Stomach smooth muscle (tissue), 2 donors: ENCODE results near the gene ANAPC16.

Source experiments
- H3K27ac ChIP-seq: one replicate; pipeline ENCODE4 v1.7.0; 2013; ENCODE audit warnings: mild to moderate bottlenecking, low read length, inconsistent platforms
- H3K27me3 ChIP-seq, 2 donors: one replicate each; pipeline ENCODE4 v1.7.0; 2013; ENCODE audit warnings: low read length in 2 of 2; ENCODE audit not compliant: insufficient read depth in 2 of 2, control insufficient read depth in 1 of 2
- H3K36me3 ChIP-seq, 2 donors: one replicate each; pipeline ENCODE4 v1.7.0; 2013; ENCODE audit warnings: low read length in 2 of 2; ENCODE audit not compliant: control insufficient read depth in 2 of 2, insufficient read depth in 2 of 2
- H3K4me1 ChIP-seq: one replicate; pipeline ENCODE4 v1.7.0; 2013; ENCODE audit warnings: low read length; ENCODE audit not compliant: control insufficient read depth, insufficient read depth
- H3K4me3 ChIP-seq, 2 donors: one replicate each; pipeline ENCODE4 v1.7.0; 2013; ENCODE audit warnings: low read length in 2 of 2
- H3K9ac ChIP-seq, 2 donors: one replicate each; pipeline ENCODE4 v1.7.0; 2013; ENCODE audit warnings: low read length in 2 of 2, mild to moderate bottlenecking in 1 of 2
- H3K9me3 ChIP-seq, 2 donors: one replicate each; pipeline ENCODE4 v1.7.0; 2013; ENCODE audit warnings: low read length in 2 of 2; ENCODE audit not compliant: control insufficient read depth in 2 of 2
- donor health status: healthy.
- donor health status: Pancreatic carcinoma.

The ANAPC16 gene

DNA sequence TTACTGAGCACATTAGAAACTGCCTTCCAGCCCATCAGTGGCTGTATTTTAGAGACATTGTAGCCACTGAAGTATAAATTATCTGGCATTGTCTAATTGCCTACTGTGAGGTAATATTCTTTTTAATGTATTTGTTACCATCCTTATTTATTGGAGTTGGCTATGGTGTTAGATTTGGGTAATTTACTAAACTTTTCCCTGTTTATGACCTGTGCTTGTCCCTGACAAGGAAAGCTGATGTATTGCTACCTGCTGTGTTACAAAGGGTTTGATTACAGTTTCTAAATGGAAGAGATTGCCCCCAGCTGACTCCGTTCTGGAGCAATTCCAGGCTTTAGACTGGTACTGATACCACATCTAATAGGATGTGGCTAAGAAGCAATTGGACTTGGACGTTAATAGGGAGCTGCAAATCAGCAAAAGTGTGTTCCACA is 12.5 kb downstream of the ANAPC16 start:
- H3K9ac ChIP-seq: no peak overlapping the region
- H3K4me3 ChIP-seq: no peak overlapping the region
- peaks cover 17 to 21% of the 10 kb centered on the region in 2 donors for H3K36me3 ChIP-seq
- H3K4me1 ChIP-seq: peaks cover 11% of the 10 kb centered on the region
- H3K27ac ChIP-seq: peak overlapping the region; percentile 20
- no peaks in the 10 kb centered on the region for H3K27me3 ChIP-seq
- H3K9me3 ChIP-seq: no peaks in the 10 kb centered on the region

DNA sequence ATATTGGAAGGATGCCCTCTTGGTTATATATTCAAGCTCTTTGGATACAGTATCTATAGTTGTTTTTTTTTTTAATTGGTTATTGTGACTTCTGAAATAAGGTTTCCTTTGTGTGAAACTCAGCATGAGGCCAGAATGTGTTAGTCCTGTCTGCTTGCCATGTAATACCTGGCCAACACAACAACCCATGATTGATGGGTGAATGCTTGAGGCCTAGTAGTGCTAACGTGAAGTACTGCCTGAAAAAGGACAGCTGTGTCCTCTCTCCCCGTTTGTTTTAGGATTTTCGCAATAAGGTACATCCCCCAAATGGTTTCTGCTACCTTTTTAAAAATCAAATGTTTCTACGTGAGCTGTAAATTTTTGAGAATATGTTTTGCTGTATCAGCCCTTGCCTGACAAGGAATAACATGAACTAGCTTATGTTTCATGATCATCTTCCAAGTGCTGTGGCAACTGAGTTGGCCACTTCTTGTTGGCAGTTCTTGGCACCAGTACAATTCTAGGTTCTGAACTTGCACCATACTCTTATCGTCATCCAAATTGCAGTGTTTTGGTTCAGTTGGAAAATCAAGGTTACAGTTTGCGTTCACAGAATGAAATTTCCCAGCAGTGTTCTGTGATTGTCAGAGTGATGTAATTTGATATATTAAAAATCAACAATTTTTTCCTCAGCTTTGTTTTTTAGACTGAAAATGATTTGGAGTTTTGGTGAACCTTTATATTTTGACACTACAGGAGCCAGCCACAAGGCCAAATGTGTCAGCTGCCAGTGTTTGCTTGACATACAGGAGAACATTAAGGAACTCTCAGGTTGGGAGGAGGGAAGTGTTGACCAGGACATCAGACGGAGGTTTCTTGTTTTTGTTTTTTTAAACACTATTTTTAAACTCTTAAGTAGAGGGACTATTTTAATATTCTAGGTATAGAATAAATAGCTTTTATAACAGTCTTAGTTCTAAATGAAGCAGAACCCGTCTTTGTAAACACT is 13.7 kb downstream of the ANAPC16 start:
- H3K4me1 ChIP-seq: peaks cover 11% of the 10 kb centered on the region
- H3K9ac ChIP-seq: peak overlapping the region in 1 of 2 donors; percentile 15
- H3K4me3 ChIP-seq: no peak overlapping the region
- H3K27me3 ChIP-seq: no peaks in the 10 kb centered on the region
- peaks cover 23 to 24% of the 10 kb centered on the region in 2 donors for H3K36me3 ChIP-seq
- peak overlapping the region; percentile 53 for H3K27ac ChIP-seq
- no peaks in the 10 kb centered on the region for H3K9me3 ChIP-seq

DNA sequence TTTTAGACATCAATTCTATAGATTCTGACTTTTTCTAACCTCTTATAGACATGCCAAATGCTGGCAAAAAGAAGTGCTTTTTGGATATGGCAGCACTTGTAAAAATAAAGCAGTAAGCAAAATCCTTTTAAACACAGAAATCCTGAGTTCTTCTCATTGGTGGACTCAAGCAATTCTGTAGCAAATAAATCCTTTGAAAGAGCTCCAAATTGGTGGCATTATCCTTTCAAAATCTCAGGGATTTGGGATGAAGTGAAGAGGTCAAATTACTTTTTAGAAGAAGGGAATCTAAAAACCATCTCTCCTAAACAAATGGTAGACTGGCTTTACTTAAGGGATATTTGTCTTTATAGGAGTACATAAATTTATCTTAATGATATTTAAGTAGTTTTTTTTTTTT is 17.8 kb downstream of the ANAPC16 start:
- Histone ChIP-seq H3K4me3 (no peak overlapping the region), H3K9me3 (no peaks in the 10 kb centered on the region), H3K27me3 (no peaks in the 10 kb centered on the region), H3K36me3 (peaks cover 31 to 38% of the 10 kb centered on the region in 2 donors), H3K4me1 (peaks cover 11% of the 10 kb centered on the region), H3K9ac (no peak overlapping the region), H3K27ac (no peak overlapping the region)

DNA sequence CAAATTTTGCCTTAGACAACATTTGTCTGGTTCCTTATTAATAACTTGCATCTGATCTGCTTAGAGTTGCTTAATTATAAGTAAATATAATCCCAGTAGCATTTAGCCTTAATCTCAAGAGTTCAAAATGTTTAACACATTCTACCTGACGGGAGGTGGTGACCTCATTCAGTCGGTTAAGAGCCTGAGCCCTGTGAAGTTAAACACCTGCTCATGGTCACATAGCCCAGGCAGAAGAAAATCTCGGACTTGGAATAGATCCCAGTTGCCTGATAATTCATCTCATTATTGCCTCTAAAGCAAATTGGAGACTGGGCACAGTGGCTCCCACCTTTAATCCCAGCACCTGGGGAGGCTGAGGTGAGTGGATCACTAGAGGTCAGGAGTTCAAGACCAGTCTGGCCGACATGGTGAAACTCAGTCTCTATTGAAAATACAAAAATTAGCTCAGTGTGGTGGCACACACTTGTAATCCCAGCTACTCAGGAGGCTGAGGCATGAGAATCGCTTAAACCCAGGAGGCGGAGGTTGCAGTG is 18.8 kb downstream of the ANAPC16 start:
- Histone ChIP-seq H3K4me3 (no peak overlapping the region), H3K27ac (no peak overlapping the region), H3K27me3 (no peaks in the 10 kb centered on the region), H3K4me1 (peaks cover 6% of the 10 kb centered on the region), H3K9me3 (no peaks in the 10 kb centered on the region), H3K9ac (no peak overlapping the region), H3K36me3 (peaks cover 31 to 38% of the 10 kb centered on the region in 2 donors)

DNA sequence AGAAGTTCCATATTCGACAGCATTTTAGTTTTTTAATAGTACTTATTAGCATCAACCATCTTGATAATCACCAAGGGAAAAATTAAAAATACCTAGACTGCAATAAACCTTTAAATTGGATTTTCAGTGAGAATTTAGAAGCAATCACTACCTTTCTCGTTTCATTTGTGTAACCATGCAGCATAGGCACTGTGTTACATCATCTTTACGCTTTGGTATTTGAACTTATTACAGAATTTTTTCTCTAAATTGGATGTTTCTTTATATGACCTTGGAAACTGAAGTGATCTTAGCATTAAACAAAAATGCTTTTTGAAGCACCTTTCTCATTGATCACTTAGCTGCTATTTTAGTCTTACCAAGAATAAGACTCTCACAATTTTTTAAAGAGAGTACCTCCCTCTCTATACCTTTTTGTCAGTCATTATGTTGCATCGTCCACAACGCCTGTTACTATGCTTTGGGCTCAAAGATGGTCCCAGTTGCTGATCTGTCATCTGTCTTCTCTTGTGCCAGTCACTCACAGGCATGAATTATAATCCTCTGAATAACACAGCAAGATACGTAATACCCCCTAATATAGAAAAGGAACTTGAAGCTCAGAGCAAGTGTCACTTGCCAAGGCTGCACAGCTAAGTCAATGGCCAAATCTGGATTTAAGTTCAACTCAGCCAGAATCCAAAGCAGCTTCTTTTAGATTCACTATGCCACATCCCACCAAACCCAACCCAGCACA is 19.9 kb downstream of the ANAPC16 start:
- H3K9me3 ChIP-seq: no peaks in the 10 kb centered on the region
- peaks cover 29 to 37% of the 10 kb centered on the region in 2 donors for H3K36me3 ChIP-seq
- no peak overlapping the region for H3K4me3 ChIP-seq
- no peaks in the 10 kb centered on the region for H3K27me3 ChIP-seq
- H3K4me1 ChIP-seq: no peaks in the 10 kb centered on the region
- no peak overlapping the region for H3K9ac ChIP-seq
- no peak overlapping the region for H3K27ac ChIP-seq

DNA sequence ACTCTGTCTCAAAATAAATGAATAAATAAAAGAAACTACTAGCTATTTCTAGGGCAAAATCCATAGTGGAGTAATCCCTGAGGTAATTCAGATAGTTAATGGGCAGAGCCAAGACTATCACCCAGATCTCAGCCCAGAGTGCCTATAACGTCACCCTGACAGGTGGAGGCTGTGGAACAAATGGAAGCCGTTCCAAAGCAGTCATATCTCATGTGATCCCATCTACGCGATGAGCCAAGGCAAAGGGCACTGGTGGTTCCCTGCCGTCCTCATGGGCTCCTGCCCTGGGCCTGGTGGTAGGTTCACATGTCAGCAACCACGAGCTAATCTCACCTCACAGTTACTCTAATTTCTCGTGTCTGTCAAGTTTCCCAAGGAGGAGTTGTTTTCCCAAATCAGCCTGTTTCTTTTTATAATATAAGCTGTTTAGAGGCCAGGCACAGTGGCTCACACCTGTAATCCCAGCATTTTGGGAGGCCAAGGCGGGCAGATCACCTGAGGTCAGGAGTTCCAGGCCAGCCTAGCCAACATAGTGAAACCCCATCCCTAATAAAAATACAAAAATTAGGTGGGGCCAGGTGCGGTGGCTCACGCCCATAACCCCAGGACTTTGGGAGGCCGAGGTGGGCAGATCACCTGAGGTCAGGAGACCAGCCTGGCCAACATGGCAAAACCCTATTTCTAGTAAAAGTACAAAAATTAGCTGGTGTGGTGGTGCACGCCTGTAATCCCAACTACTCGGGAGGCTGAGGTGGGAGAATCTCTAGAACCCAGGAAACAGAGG is 22.8 kb downstream of the ANAPC16 start:
- no peak overlapping the region for H3K4me3 ChIP-seq
- H3K9me3 ChIP-seq: no peaks in the 10 kb centered on the region
- H3K36me3 ChIP-seq: peaks cover 16 to 23% of the 10 kb centered on the region in 2 donors
- H3K9ac ChIP-seq: no peak overlapping the region
- H3K27me3 ChIP-seq: no peaks in the 10 kb centered on the region
- H3K4me1 ChIP-seq: peaks cover 15% of the 10 kb centered on the region
- H3K27ac ChIP-seq: no peak overlapping the region

DNA sequence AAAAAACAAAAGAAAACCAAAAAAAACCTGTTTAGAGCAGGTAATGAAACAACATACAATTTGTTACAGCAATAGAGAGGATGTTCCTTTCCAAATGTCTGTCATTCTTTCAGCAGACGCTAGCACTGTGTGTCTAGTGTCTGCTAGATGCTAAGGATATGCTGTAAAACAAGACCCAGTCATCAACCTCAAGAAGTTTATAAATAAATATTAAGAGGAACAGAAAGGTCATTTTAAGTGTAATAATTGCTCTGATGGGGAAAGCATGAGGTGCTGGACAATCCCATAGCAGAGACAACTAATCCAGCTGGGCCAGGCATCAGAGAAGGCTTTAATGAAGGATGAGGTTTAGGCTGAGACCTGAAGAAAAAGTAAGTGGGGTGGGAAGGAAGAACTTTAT is 23.6 kb downstream of the ANAPC16 start:
- peaks cover 23% of the 10 kb centered on the region for H3K4me1 ChIP-seq
- no peak overlapping the region for H3K27ac ChIP-seq
- H3K36me3 ChIP-seq: peaks cover 11 to 19% of the 10 kb centered on the region in 2 donors

DNA sequence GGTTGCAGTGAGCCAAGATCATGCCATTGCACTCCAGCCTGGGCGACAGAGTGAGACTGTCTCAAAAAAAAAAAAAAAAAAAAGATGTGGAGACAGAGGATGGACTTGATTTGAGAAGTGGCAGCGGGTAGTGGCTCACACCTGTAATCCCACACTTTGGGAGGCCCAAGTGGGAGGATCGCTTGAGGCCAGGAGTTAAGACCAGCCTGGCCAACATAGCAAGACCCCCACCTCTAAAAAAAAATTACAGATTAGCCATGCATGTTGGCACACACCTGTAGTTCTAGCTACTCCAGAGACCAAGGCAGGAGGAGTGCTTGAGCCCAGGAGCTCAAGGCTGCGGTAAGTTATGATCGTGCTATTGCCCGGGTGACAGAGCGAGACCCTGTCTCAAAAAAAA is 24.6 kb downstream of the ANAPC16 start:
- no peaks in the 10 kb centered on the region for H3K9me3 ChIP-seq
- H3K27ac ChIP-seq: no peak overlapping the region
- peaks cover 8 to 15% of the 10 kb centered on the region in 2 donors for H3K36me3 ChIP-seq
- no peaks in the 10 kb centered on the region for H3K27me3 ChIP-seq
- H3K4me3 ChIP-seq: no peak overlapping the region
- H3K4me1 ChIP-seq: peaks cover 31% of the 10 kb centered on the region
- no peak overlapping the region for H3K9ac ChIP-seq

More for the DNA sequence above, 23.6 kb downstream of the ANAPC16 start:
- H3K9me3 ChIP-seq: no peaks in the 10 kb centered on the region
- no peak overlapping the region for H3K4me3 ChIP-seq
- H3K27me3 ChIP-seq: no peaks in the 10 kb centered on the region
- no peak overlapping the region for H3K9ac ChIP-seq

DNA sequence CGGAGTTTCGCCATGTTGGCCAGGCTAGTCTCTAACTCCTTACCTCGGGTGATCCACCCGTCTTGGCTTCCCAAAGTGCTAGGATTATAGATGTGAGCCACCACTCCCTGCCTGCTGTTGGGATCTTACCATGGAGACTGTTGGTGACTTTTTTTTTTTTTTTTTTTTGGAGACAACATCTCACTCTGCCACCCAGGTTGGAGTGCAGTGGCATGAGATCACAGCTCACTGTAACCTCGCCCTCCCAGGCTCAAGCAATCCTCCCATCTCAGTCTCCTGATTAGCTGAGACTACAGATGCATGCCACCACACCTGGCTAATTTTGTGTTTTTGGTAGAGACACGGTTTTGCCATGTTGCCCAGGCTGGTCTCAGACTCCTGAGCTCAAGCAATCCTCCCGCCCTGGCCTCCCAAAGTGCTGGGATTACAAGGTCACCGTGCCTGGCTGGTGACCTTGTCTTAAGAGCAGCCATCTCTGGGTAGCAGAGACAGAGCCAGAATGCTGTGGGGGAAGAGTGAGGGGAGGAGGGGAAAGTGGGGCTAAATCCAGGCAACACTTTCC is 26.0 kb downstream of the ANAPC16 start:
- H3K27me3 ChIP-seq: no peaks in the 10 kb centered on the region
- peaks cover 0 to 6% of the 10 kb centered on the region in 2 donors for H3K36me3 ChIP-seq
- no peak overlapping the region for H3K9ac ChIP-seq
- H3K27ac ChIP-seq: peak overlapping the region; percentile 83
- no peak overlapping the region for H3K4me3 ChIP-seq
- peaks cover 42% of the 10 kb centered on the region for H3K4me1 ChIP-seq
- no peaks in the 10 kb centered on the region for H3K9me3 ChIP-seq

DNA sequence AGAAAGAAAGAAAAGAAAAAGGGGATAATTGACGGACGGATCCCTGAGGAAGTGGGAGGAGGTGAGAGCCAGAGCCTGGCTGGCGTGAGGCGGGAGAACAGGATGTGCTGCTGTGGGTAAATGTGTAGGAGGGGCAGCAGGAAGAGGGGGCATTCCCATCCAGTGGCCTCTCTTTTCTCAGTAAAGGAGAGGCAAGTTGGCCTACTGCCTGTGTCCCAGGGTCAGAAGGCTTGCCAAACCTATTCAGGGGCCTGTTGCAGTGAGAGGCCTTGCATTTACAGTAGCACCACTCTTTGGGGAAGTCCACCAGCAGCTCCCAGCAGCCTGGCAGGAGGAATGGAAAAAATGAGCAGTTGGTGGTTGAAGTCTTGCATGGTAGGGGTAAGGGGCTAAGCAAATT is 26.9 kb downstream of the ANAPC16 start:
- Histone ChIP-seq H3K36me3 (peaks cover 0 to 3% of the 10 kb centered on the region in 2 donors), H3K27ac (peak overlapping the region; percentile 83), H3K9me3 (no peaks in the 10 kb centered on the region), H3K4me3 (peak overlapping the region in 1 of 2 donors; percentile 49), H3K9ac (peak overlapping the region in 1 of 2 donors; percentile 47), H3K4me1 (peaks cover 51% of the 10 kb centered on the region), H3K27me3 (no peaks in the 10 kb centered on the region)
